Ureter (tissue), 1 donor: Measurements from ENCODE around the gene MT1H. TPM values are rescaled to one million over a fixed set of nuclear protein-coding genes. Genes with fewer than 3 reads are reported as not detected.

Experiments used
- DNase-seq: peaks from one replicate; pipeline ENCODE4 v3.0.0-alpha.2; 2020; ENCODE audit warnings: low spot score
- total RNA-seq: library from RNA; stranded (reverse); gene quantifications from one replicate; pipeline ENCODE4 v1.2.4, GENCODE V29; 2023
- donor health status: DM: yes; HTN: yes; CAD: no.

Gene MT1H
- total RNA-seq, 1 donor from 2014 or later = not detected

GRCh38 chr16:56636616-56637413, 32.8 kb upstream of the MT1H start:
- DNase-seq = no peak

GRCh38 chr16:56637814-56638750, 31.5 kb upstream of the MT1H start, which contains the start of gene MT1A:
Gene MT1A (plus strand): TSS chr16:56638666. CDS start chr16:56638739, 73 bp downstream.
- DNase-seq = peak; percentile 83

GRCh38 chr16:56639045-56639444, 30.6 kb upstream of the MT1H start:
- no peak for DNase-seq

- DNase-seq = no peak
These were observed 29.5 kb upstream of the MT1H start for GRCh38 chr16:56640076-56640475.

- DNase-seq = no peak
These were observed 28.4 kb upstream of the MT1H start for GRCh38 chr16:56641166-56641565.

- DNase-seq = peak; percentile 80
These were observed 26.4 kb upstream of the MT1H start for GRCh38 chr16:56643080-56643778.

GRCh38 chr16:56643833-56644232, 25.8 kb upstream of the MT1H start:
- no peak for DNase-seq

GRCh38 chr16:56645311-56645710, 24.3 kb upstream of the MT1H start:
- DNase-seq = no peak

GRCh38 chr16:56645838-56646237, 23.8 kb upstream of the MT1H start:
- DNase-seq = no peak

GRCh38 chr16:56647641-56648431, 21.8 kb upstream of the MT1H start:
- no peak for DNase-seq

GRCh38 chr16:56649271-56649670, 20.3 kb upstream of the MT1H start:
- no peak for DNase-seq

GRCh38 chr16:56649820-56650219, 19.8 kb upstream of the MT1H start:
- DNase-seq = no peak

GRCh38 chr16:56651586-56651985, 18.0 kb upstream of the MT1H start, which contains the start of gene MT1B:
Gene MT1B (plus strand): TSS chr16:56651886. CDS start chr16:56651954, 68 bp downstream.
- no peak for DNase-seq

GRCh38 chr16:56652600-56652999, 17.0 kb upstream of the MT1H start:
- DNase-seq = no peak

- no peak for DNase-seq
These were observed 16.4 kb upstream of the MT1H start for GRCh38 chr16:56653218-56653617.

- peak; percentile 88 for DNase-seq
These were observed 11.9 kb upstream of the MT1H start, which contains the start of gene MT1F for GRCh38 chr16:56657555-56658326. Gene MT1F (plus strand): TSS chr16:56657959. CDS start chr16:56658059, 100 bp downstream.

GRCh38 chr16:56658327-56658875, 11.2 kb upstream of the MT1H start:
- DNase-seq = no peak

- DNase-seq = no peak
These were observed 7.0 kb upstream of the MT1H start for GRCh38 chr16:56662357-56663354.

- DNase-seq = no peak
These were observed 5.1 kb upstream of the MT1H start for GRCh38 chr16:56664506-56664905.
